ENCODE data around the gene DICER1. TPM values are rescaled to one million over a fixed set of nuclear protein-coding genes. Genes with fewer than 3 reads are reported as not detected.

DICER1 gene
- total RNA-seq, 2 experiments from 2014 or later = 62.7 to 65.5 TPM

DNA sequence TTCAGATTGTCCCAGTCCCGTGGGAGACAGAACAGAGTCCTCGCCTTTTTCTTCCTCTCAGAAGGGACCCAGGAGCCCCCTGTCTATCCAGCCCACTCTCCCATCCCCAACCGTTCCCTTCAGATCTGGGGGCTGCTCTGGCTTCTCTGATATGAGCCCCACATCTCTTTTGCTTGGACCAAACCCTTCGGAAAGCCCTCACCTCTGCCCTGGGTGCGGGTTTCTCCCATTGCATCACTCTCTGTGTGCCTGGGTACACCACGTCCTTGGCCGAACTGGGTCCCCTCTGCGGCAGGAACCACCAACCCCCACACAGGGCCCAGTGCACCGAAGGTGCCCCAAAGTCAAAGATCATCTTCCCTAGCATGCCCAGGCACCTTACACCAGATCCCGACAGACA lies 87.8 kb downstream of the DICER1 start:
- no peak overlapping the region for H3K4me3 Mint-ChIP-seq
- no peaks in the 10 kb centered on the region for H3K36me3 Mint-ChIP-seq
- POLR2A ChIA-PET = no interaction called here
- H3K4me1 Mint-ChIP-seq = no peaks in the 10 kb centered on the region
- DNase-seq = no peak
- no peaks in the 10 kb centered on the region for H3K9me3 Mint-ChIP-seq
- no peak for ATAC-seq (ENCODE audit: low read depth)
- no peak overlapping the region for H3K27ac Mint-ChIP-seq
- H3K27me3 Mint-ChIP-seq = no peaks in the 10 kb centered on the region

DNA sequence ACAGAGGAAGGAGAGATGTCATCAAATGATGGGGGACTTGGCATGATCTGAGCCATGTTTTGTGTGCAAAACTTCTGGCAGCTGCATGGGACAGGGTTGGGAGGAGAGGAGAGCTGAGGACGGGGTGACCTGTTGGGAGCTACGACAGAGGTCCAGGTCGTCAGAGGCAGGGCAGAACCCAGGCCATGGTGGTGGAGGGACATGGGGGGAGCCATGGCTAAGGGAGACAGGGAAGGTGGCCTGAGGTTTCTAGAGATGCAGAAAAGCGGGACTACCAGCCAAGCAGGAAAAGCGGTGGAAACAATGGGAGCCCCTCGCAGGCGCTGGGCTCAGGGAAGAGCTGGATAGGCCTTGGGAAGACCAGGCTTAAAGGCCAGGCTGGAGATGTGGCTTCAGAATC lies 88.3 kb downstream of the DICER1 start:
- ATAC-seq (ENCODE audit: low read depth) = no peak
- Mint-ChIP-seq H3K27me3 (no peaks in the 10 kb centered on the region), H3K27ac (no peak overlapping the region), H3K4me1 (no peaks in the 10 kb centered on the region), H3K9me3 (no peaks in the 10 kb centered on the region), H3K36me3 (no peaks in the 10 kb centered on the region), H3K4me3 (no peak overlapping the region)
- DNase-seq = no peak
- POLR2A ChIA-PET = no interaction called here

DNA sequence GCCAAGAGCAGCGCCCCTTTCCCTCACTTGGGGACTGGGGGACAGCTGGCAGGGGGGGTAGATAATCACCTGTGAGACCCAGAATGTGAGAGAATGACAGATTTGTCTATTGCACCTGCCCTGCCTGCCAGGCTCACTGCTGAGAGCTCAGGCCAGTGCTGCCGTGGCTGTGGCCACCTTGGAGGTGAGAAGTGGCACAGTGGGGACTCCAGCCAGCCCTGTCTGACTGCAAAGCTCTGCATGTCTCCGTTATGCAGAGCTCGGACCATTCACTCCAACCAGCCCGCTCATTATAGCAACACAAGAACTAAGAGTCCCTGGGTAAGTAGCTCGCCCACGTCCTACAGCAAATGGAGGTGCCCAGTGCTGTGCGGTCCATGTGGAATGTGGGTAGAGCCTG lies 88.8 kb downstream of the DICER1 start:
- H3K4me3 Mint-ChIP-seq = no peak overlapping the region
- H3K4me1 Mint-ChIP-seq = no peaks in the 10 kb centered on the region
- ATAC-seq (ENCODE audit: low read depth) (no peak), DNase-seq (no peak)
- H3K36me3 Mint-ChIP-seq = no peaks in the 10 kb centered on the region
- no peaks in the 10 kb centered on the region for H3K27me3 Mint-ChIP-seq
- no peaks in the 10 kb centered on the region for H3K9me3 Mint-ChIP-seq
- no peak overlapping the region for H3K27ac Mint-ChIP-seq
- POLR2A ChIA-PET = interaction anchor here (0.6 kb wide), 1 partner anchor 1729 kb away, joined by 3 read pairs; no protein-coding TSS in a partner anchor

DNA sequence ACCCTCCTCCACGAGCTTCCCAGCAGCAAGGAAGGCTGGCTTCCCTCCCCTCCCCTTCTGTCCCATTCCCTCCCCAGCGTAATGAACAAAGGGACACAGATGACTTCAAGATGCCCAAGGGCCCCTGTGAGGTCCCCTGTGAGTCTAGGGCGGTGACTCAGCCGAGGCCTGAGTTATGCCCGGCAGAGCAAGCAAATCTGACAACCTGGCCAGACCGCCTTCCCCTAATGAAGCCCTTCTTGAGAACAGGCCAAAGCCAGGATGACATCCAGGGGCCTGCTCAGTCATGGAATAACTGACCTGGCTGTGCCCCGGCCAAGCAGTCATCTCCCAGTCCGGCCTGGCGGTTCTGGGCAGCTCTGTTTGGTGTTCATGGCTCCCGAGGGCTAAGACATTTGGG lies 89.2 kb downstream of the DICER1 start:
- Mint-ChIP-seq H3K36me3 (no peaks in the 10 kb centered on the region), H3K9me3 (no peaks in the 10 kb centered on the region), H3K4me1 (no peaks in the 10 kb centered on the region), H3K4me3 (no peak overlapping the region), H3K27me3 (no peaks in the 10 kb centered on the region), H3K27ac (no peak overlapping the region)
- ATAC-seq (ENCODE audit: low read depth) (no peak), DNase-seq (no peak)
- POLR2A ChIA-PET = interaction anchor here (0.6 kb wide), 1 partner anchor 1728 kb away, joined by 3 read pairs; no protein-coding TSS in a partner anchor

DNA sequence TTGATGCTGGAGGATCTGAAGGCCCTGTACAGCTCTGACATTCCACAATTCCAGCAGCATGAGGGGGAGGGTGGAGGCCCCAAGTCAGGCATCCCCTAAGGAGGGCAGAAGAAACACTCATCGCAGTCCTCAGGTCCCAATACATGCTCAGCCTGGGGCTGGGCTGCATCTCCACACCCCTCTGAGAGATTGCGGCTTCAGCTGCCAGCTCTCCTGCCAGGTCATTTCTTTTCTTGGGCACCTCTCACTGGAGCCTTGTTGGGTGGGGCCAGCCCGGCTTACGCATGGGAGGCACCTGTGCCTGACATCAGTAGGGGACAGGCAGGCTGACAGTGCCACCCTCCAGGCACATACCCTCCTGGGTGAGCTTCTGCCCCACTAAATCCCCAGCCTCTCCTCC lies 89.8 kb downstream of the DICER1 start:
- H3K36me3 Mint-ChIP-seq = no peaks in the 10 kb centered on the region
- DNase-seq (no peak), ATAC-seq (ENCODE audit: low read depth) (no peak)
- POLR2A ChIA-PET = no interaction called here
- no peaks in the 10 kb centered on the region for H3K9me3 Mint-ChIP-seq
- no peaks in the 10 kb centered on the region for H3K4me1 Mint-ChIP-seq
- H3K27me3 Mint-ChIP-seq = no peaks in the 10 kb centered on the region
- H3K4me3 Mint-ChIP-seq = no peak overlapping the region
- H3K27ac Mint-ChIP-seq = no peak overlapping the region

DNA sequence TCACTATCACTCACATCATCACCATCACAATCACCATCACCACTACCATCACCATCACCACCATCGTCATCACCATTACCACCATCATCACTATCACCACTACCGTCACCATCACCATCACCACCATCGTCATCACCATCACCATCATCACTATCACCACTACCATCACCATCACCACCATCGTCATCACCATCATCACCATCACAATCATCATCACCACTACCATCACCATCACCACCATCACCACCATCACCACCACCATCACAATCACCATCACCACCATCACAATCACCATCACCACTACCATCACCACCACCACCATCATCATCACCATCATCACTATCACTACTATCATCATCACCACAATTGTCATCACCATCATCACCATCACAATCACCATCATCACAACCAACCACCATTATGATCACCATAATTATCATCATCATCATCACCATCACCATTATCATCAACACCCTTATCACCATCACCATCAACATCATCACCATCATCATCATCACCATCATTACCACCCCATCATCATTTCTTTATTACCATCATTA lies 90.8 kb downstream of the DICER1 start:
- H3K4me1 Mint-ChIP-seq = no peaks in the 10 kb centered on the region

DNA sequence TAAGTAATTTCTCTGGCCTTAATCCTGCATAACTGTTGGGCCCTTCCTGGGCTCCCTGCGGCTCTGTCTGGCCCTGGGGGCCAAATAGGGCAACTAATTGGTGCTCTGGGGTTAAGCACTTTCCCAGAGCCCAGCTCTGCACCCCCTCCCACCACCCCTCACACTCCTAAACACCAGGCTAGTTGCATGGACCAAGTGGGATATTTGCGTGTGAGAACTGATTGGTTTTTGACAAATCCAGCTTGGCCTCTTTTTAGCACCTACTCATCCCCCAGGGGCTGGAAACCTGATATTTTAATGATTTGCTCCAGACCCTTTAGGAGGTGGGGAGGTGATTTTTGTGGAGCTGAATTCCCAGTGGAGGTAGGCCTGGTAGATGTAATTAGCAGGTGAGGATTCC lies 91.9 kb downstream of the DICER1 start:
- no peaks in the 10 kb centered on the region for H3K36me3 Mint-ChIP-seq
- H3K9me3 Mint-ChIP-seq = no peaks in the 10 kb centered on the region
- H3K27me3 Mint-ChIP-seq = no peaks in the 10 kb centered on the region
- no peaks in the 10 kb centered on the region for H3K4me1 Mint-ChIP-seq
- POLR2A ChIA-PET = no interaction called here
- ATAC-seq (ENCODE audit: low read depth) (no peak), DNase-seq (no peak)
- H3K4me3 Mint-ChIP-seq = no peak overlapping the region
- H3K27ac Mint-ChIP-seq = no peak overlapping the region

More for the DNA sequence above, 90.8 kb downstream of the DICER1 start:
- DNase-seq (no peak), ATAC-seq (ENCODE audit: low read depth) (no peak)
- Mint-ChIP-seq H3K36me3 (no peaks in the 10 kb centered on the region), H3K27me3 (no peaks in the 10 kb centered on the region), H3K4me3 (no peak overlapping the region), H3K27ac (no peak overlapping the region), H3K9me3 (no peaks in the 10 kb centered on the region)
- POLR2A ChIA-PET = no interaction called here

DNA sequence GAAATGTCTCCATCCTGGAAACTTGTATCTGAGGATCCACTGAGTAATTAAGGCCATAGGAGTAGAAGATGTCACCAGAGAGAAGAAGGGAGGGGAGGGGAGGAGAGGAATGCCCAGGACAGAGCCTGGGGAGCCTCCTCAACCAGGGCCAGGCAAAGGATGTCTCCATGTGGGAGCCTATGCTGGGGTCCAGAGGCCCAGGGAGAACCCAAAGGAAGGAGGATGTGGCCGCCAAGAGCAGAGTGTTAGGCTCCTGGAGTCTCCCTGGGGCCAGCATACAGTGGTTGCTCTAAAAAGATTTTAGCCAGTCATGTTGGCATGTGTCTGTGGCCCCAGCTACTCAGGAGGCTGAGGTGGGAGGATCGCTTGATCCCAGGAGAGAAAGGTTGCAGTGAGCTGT lies 92.6 kb downstream of the DICER1 start:
- H3K36me3 Mint-ChIP-seq = no peaks in the 10 kb centered on the region
- H3K9me3 Mint-ChIP-seq = no peaks in the 10 kb centered on the region
- no peak overlapping the region for H3K27ac Mint-ChIP-seq
- POLR2A ChIA-PET = no interaction called here
- no peaks in the 10 kb centered on the region for H3K4me1 Mint-ChIP-seq
- H3K4me3 Mint-ChIP-seq = no peak overlapping the region
- DNase-seq (no peak), ATAC-seq (ENCODE audit: low read depth) (no peak)
- no peaks in the 10 kb centered on the region for H3K27me3 Mint-ChIP-seq

DNA sequence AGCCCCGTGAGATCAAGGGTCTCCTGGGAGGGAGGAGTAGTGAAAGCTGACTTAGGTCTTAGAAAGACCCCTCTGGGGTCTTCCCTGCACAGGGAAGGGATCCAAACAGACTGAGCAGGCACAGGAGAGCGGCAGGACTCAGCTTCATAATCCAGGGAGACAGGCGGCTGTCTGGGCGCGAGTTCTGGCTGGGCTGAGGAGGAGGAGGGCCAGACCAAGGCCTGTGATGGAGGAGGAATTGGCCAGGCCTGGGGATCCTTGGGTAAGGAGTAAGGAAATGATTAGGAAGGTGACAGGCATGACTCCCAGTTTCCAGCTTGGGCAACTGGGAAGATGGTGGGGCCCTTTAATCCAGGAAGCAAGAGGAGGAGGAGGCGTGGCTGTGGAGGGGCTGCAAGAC lies 93.1 kb downstream of the DICER1 start:
- Mint-ChIP-seq H3K4me1 (peaks cover 2% of the 10 kb centered on the region), H3K27ac (no peak overlapping the region), H3K36me3 (no peaks in the 10 kb centered on the region), H3K27me3 (no peaks in the 10 kb centered on the region), H3K9me3 (no peaks in the 10 kb centered on the region), H3K4me3 (no peak overlapping the region)
- POLR2A ChIA-PET = no interaction called here
- no peak for DNase-seq
- ATAC-seq (ENCODE audit: low read depth) = no peak

DNA sequence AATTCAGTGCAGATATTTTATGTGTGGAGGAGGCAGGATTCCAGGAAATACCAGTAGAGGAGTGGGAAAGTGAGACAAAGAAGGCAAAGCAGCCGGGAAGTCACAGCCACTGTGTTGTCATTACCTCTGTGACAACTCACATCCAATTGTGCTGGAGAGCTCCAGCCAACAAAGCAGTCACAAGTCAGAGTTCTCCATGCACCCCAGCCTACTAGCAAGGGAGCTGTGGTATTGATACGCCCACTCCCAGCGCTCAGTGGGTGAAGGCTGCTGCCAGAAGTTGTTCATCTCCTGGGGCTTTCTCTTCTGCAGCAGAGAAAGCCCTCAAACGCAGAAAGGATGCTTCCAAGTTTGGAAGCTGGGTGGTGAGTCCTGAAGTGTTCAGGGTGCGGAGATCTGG lies 93.9 kb downstream of the DICER1 start:
- no peaks in the 10 kb centered on the region for H3K36me3 Mint-ChIP-seq

DNA sequence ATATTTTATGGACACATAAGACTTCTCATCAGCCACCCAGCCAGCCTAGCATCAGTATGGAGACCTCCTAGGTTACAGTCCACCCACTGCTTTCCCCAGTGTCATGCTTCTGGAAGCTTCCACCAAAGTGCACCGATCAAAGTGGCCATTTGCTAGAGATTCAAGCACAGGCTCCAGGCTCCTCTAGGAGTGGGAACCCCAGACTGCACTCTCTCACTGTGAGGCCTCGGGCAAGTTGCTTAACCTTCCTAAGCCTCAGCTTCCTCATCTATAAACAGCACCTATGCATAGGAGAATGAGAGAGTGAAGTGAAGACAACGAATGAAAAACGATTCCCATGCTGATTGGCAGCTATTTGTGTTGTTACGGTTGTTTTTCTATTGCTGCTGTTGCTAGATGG lies 94.4 kb downstream of the DICER1 start:
- Mint-ChIP-seq H3K27me3 (no peaks in the 10 kb centered on the region), H3K4me3 (no peak overlapping the region), H3K36me3 (no peaks in the 10 kb centered on the region), H3K27ac (no peak overlapping the region), H3K9me3 (no peaks in the 10 kb centered on the region), H3K4me1 (peaks cover 11% of the 10 kb centered on the region)
- POLR2A ChIA-PET = no interaction called here
- DNase-seq = no peak
- ATAC-seq (ENCODE audit: low read depth) = no peak

More for the DNA sequence above, 93.9 kb downstream of the DICER1 start:
- H3K27ac Mint-ChIP-seq = no peak overlapping the region
- no peaks in the 10 kb centered on the region for H3K9me3 Mint-ChIP-seq
- DNase-seq (no peak), ATAC-seq (ENCODE audit: low read depth) (no peak)
- peaks cover 9% of the 10 kb centered on the region for H3K4me1 Mint-ChIP-seq
- no peak overlapping the region for H3K4me3 Mint-ChIP-seq
- H3K27me3 Mint-ChIP-seq = no peaks in the 10 kb centered on the region
- POLR2A ChIA-PET = no interaction called here

DNA sequence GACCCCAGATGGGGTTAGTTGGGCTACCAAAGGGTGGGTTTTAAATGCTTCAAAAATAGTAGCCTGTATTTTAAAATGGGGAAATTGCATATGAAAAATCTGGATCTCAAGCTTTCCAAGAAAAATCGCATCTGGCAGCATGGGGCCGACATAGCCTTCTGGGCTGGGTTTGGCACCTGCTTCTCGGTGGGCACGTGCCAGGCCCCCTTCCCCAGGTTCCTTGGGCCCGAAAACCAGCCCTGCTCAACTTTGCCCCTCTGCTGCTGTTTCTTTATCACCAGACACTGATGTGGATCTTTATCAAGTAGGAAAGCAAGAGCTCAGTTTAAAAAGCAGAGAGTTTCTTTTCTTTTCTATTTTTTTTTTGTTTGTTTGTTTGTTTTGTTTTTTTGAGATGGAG lies 95.1 kb downstream of the DICER1 start:
- DNase-seq (no peak), ATAC-seq (ENCODE audit: low read depth) (no peak)
- Mint-ChIP-seq H3K36me3 (no peaks in the 10 kb centered on the region), H3K9me3 (no peaks in the 10 kb centered on the region), H3K4me1 (peaks cover 11% of the 10 kb centered on the region), H3K27me3 (no peaks in the 10 kb centered on the region), H3K27ac (no peak overlapping the region), H3K4me3 (no peak overlapping the region)
- POLR2A ChIA-PET = no interaction called here

DNA sequence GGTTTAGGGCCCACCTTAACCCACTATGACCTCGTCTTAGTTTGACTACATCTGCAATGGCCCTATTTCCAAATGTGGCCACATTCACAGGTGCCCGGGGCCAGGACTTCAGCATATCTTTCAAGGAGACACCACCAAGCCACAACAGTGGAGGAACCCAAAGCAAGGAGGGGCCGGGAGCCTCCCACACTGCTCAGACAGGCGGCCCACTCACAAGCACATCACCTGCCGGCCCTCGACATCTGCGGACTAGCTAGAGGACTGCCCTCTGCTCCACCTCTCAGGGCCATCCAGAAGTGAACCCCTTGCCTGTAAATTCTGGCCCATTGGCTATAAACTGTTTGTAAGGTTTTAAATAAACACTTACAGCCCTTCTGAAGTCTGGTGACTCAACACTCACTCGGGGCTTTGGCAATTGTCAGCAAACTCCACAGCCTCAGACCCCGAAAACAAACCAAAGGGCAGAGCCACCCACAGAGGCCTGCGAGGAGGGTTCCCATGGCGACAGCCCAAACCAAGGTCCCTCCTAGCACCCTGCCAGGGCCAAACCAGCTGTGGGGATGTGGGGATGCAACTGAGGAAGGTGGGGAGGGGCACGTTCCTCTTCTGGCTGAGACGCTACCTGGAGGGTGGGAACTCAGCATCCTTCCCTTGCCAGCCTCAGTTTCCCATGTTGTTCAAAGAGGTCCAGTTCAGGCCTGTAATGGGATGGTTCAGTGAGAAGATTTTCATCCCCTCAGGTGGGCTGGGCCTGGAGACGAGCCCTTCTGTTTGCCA lies 95.8 kb downstream of the DICER1 start:
- H3K4me3 Mint-ChIP-seq = no peak overlapping the region
- peaks cover 11% of the 10 kb centered on the region for H3K4me1 Mint-ChIP-seq
- no peak for ATAC-seq (ENCODE audit: low read depth)
- H3K27ac Mint-ChIP-seq = no peak overlapping the region
- no peaks in the 10 kb centered on the region for H3K27me3 Mint-ChIP-seq
- H3K9me3 Mint-ChIP-seq = no peaks in the 10 kb centered on the region
- POLR2A ChIA-PET = no interaction called here
- H3K36me3 Mint-ChIP-seq = no peaks in the 10 kb centered on the region
- DNase-seq = no peak

DNA sequence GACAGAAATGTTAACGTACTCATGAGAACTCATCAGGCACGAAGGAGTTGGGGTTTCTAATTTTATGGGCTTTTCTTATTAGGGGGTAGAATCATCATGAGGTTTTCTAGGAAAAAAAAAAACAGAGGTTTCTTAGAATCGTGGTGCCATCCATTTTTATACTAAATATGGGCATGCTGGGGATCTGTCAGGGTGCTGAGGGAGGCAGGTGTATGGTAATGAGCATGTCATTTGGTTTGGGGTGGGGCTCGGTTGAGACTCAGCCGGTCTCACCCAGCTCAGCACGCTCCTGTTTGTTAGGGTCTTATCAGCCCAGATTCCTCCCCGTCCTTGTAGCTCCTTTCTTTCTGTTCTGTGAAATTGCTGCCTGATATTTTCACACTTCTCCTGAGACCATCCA lies 98.2 kb downstream of the DICER1 start:
- H3K9me3 Mint-ChIP-seq = no peaks in the 10 kb centered on the region
- H3K4me1 Mint-ChIP-seq = peaks cover 11% of the 10 kb centered on the region
- DNase-seq (no peak), ATAC-seq (ENCODE audit: low read depth) (peak; percentile 77)
- H3K4me3 Mint-ChIP-seq = peak overlapping the region; percentile 45
- POLR2A ChIA-PET = no interaction called here
- no peaks in the 10 kb centered on the region for H3K27me3 Mint-ChIP-seq
- peak overlapping the region; percentile 74 for H3K27ac Mint-ChIP-seq
- no peaks in the 10 kb centered on the region for H3K36me3 Mint-ChIP-seq
